ENCODE data around the gene LYZL6. TPM values are rescaled to one million over a fixed set of nuclear protein-coding genes. Genes with fewer than 3 reads are reported as not detected.

LYZL6 gene
- total and polyA plus RNA-seq, 3 donors from 2014 or later, result 22.9 to 82.6 (median 38.7) TPM

DNA sequence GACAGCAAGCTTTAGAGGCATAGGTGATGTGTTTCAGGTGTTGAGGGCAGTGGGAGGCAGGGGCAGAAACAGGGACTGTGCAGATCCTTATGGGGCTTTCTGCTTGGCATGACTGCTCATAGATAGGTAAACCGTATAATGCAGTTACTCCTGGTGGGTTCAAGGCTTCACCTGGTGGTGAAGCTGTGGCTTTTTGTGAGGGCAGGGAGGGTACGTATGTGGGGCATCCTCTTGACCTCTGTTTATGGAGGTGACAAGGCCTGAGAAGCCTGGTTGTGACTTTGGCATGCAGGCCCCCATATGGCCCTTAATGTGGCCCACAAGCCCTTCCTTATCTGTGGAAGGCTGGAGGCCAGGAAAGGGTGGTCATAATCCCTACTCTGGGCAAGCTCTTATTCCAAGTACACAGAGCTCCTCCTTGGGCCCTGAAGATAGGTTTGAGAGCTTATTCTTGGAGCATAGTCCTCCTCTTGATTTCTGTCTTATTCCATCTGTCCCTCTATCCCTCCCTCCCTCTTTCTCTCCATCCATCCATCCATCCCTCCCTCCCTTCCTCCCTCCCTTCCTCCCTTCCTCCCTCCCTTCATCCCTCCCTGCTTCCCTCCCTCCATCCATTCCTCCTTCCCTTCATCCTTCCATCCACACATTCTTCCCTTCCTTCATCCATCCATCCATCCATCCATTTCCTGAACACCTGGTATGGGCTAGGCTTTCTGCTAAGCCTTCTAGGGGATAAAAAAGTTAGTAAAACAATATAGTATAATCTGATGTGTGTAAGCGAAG is 39.1 kb upstream of the LYZL6 start:
- TF ChIP-seq CTCF (IDR thresholded peaks at IDR 0.05) (no peak), POLR2A (IDR thresholded peaks at IDR 0.05) (no peak)
- Histone ChIP-seq H3K27ac (no peak overlapping the region), H3K27me3 (no peaks in the 10 kb centered on the region), H3K9me3 (no peaks in the 10 kb centered on the region), H3K4me3 (no peak overlapping the region), H3K36me3 (ENCODE audit: low read depth, missing control alignments) (no peaks in the 10 kb centered on the region), H3K4me1 (no peaks in the 10 kb centered on the region)
- WGBS, 2 donors, result 93 to 96% methylated on average over 2 to 3 of the region's 3 CpGs
- DNase-seq, result no peak
- intact Hi-C loops (cut with DNase I; ENCODE audit: low total_unique reads), result no loop called here

GRCh38 chr17:35981908-35982330 is 38.4 kb upstream of the LYZL6 start:
- no peak for DNase-seq
- no peak overlapping the region for H3K27ac ChIP-seq
- no peaks in the 10 kb centered on the region for H3K27me3 ChIP-seq
- no peaks in the 10 kb centered on the region for H3K36me3 ChIP-seq (ENCODE audit: low read depth, missing control alignments)
- WGBS, 2 donors, result 80% methylated on average over 4 of the region's 4 CpGs
- no peaks in the 10 kb centered on the region for H3K9me3 ChIP-seq
- no peaks in the 10 kb centered on the region for H3K4me1 ChIP-seq
- H3K4me3 ChIP-seq, result no peak overlapping the region
- TF ChIP-seq POLR2A (IDR thresholded peaks at IDR 0.05) (no peak), CTCF (IDR thresholded peaks at IDR 0.05) (no peak)
- intact Hi-C loops (cut with DNase I; ENCODE audit: low total_unique reads), result no loop called here

GRCh38 chr17:35981246-35981645 is 37.7 kb upstream of the LYZL6 start, which contains the start of gene CCL16:
TSS of gene CCL16 (minus strand) at chr17:35981497. CDS start at chr17:35981420, 77 bp downstream.
- no peaks in the 10 kb centered on the region for H3K4me1 ChIP-seq
- no peak for DNase-seq
- H3K9me3 ChIP-seq, result no peaks in the 10 kb centered on the region
- H3K36me3 ChIP-seq (ENCODE audit: low read depth, missing control alignments), result no peaks in the 10 kb centered on the region
- intact Hi-C loops (cut with DNase I; ENCODE audit: low total_unique reads), result no loop called here
- no peak within 1 kb of the TSS for H3K4me3 ChIP-seq
- H3K27me3 ChIP-seq, result no peaks in the 10 kb centered on the region
- 86 to 93% methylated on average over 12 of the region's 12 CpGs for WGBS, 2 donors
- no peak within 1 kb of the TSS for H3K27ac ChIP-seq
- TF ChIP-seq CTCF (IDR thresholded peaks at IDR 0.05) (no peak), POLR2A (IDR thresholded peaks at IDR 0.05) (no peak)

DNA sequence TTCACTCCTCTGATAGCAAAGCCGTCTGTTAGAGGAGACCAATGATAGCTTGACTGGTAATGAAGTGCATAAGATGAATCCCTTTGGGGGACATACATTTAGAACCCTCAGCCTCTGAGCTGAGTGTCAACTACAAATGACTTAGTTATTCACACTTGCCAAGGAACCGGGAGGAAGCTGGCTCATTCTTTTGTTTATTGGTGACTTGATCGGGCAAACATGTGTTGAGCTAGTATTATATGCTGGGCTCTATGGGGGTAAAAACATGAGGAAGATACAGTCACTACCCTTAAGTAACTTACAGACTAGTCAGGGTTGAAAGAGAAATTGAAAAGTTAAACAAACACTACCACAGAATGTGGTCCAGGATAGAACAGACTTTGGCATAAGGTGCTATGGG is 34.8 kb upstream of the LYZL6 start:
- intact Hi-C loops (cut with DNase I; ENCODE audit: low total_unique reads), result no loop called here
- no peaks in the 10 kb centered on the region for H3K4me1 ChIP-seq
- H3K36me3 ChIP-seq (ENCODE audit: low read depth, missing control alignments), result no peaks in the 10 kb centered on the region
- no peak overlapping the region for H3K4me3 ChIP-seq
- TF ChIP-seq POLR2A (IDR thresholded peaks at IDR 0.05) (no peak), CTCF (IDR thresholded peaks at IDR 0.05) (no peak)
- no peak overlapping the region for H3K27ac ChIP-seq
- no peaks in the 10 kb centered on the region for H3K27me3 ChIP-seq
- no peak for DNase-seq
- H3K9me3 ChIP-seq, result no peaks in the 10 kb centered on the region
- WGBS, 2 donors, result 84 to 89% methylated on average over 3 of the region's 3 CpGs

GRCh38 chr17:35977509-35977908 is 34.0 kb upstream of the LYZL6 start:
- intact Hi-C loops (cut with DNase I; ENCODE audit: low total_unique reads), result no loop called here
- TF ChIP-seq POLR2A (IDR thresholded peaks at IDR 0.05), result no peak
- TF ChIP-seq CTCF (IDR thresholded peaks at IDR 0.05), result no peak
- whole genome bisulfite sequencing, 2 donors, result 77 to 98% methylated on average over 7 of the region's 7 CpGs
- no peaks in the 10 kb centered on the region for H3K36me3 ChIP-seq (ENCODE audit: low read depth, missing control alignments)
- H3K27ac ChIP-seq, result no peak overlapping the region
- no peaks in the 10 kb centered on the region for H3K27me3 ChIP-seq
- H3K4me3 ChIP-seq, result no peak overlapping the region
- no peaks in the 10 kb centered on the region for H3K9me3 ChIP-seq
- no peaks in the 10 kb centered on the region for H3K4me1 ChIP-seq
- no peak for DNase-seq

All from testis (tissue), 3 donors.